ENCODE data around the gene WNK3.
"Not testable (repeated sequence)": the region's sequence is repeated elsewhere in the genome, so short reads cannot be mapped to it uniquely, and the experiment has no call there.

Gene WNK3

GRCh38 chrX:54357414-54358377 is at the start of gene WNK3:
Gene WNK3, minus strand, starts transcription at chrX:54358046.
- peak; percentile 72 for DNase-seq (ENCODE audit: low spot score)

DNA sequence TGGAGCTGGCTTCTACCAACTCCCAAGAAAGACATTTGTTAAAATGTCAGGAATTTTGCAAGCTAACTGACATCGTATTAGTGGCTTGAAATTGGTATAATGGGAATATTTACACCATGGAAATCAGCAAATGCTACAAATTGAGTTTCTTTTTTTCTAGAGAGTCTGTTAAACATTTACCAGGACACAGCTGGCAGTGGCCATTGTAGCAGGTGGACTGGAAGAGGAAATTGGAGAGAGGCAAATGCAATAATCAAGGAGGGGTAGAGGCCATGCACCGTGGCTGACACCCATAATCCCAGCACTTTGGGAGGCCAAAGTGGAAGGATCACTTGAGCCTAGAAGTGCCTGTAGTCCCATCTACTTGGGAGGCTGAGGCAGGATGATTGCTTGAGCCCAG is 49.4 kb upstream of the WNK3 start:
- DNase-seq (ENCODE audit: low spot score): no peak

- DNase-seq (ENCODE audit: low spot score): no peak
Measured at GRCh38 chrX:54397113-54397512, 39.3 kb upstream of the WNK3 start.

- DNase-seq (ENCODE audit: low spot score): no peak
Measured at GRCh38 chrX:54386314-54386713, 28.5 kb upstream of the WNK3 start.

- DNase-seq (ENCODE audit: low spot score): not testable (repeated sequence)
Measured at GRCh38 chrX:54384661-54385060, 26.8 kb upstream of the WNK3 start.

GRCh38 chrX:54359408-54359807 is 1.6 kb upstream of the WNK3 start:
- DNase-seq (ENCODE audit: low spot score): no peak

- peak; percentile 52 for DNase-seq (ENCODE audit: low spot score)
Measured at GRCh38 chrX:54358424-54359211, 772 bp upstream of the WNK3 start.

DNA sequence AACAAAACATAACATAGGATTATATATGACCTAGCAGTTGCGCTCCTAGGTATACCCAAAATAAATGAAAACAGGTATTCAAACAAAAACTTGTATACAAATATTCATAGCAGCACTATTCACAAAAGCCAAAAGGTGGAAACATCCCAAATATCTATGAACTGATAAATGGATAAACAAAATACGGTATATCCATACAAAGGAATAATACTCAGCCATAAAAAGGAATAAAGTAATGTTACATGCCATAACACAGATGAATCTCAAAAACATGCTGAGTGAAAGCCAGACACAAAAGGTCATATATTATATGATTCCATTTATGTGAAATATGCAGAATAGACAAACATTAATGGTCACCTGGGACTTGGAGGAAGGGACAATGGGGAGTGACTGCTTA is 5.2 kb downstream of the WNK3 start:
- DNase-seq (ENCODE audit: low spot score): no peak

DNA sequence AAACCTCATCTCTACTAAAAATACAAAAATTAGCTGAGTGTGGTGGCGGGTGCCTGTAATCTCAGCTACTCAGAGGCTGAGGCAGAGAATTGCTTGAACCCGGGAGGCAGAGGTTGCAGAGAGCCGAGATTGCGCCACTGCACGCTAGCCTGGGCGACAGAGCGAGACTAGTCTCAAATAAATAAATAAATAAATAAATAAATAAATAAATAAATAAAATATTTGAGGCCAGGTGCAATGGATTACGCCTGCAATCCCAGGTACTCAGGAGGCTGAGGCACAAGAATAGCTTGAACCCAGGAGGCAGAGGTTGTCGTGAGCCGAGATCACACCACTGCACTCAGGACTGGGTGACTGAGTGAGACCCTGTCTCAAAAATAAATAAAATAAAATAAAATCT is 20.5 kb downstream of the WNK3 start:
- DNase-seq (ENCODE audit: low spot score): not testable (repeated sequence)

GRCh38 chrX:54325077-54325476 is 32.8 kb downstream of the WNK3 start:
- no peak for DNase-seq (ENCODE audit: low spot score)

DNA sequence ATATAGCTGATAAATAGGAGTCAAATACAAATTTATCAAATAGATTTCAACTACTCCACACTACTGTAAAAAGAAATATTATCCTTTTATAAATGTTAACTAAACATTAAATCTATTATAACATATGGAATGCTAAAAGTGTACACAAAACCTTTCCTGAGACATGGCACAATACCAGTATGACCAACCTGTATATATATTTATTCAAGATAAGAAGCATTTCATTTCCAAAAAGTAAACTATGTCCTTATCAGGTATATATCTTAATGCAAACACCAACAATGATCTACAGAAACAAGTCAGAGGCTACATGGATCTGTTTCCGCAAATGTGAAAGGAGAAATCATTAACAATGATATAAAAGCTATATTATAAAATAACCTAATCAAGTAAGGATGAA is 37.8 kb downstream of the WNK3 start:
- no peak for DNase-seq (ENCODE audit: low spot score)

GRCh38 chrX:54306379-54306778 is 51.5 kb downstream of the WNK3 start:
- no peak for DNase-seq (ENCODE audit: low spot score)

DNA sequence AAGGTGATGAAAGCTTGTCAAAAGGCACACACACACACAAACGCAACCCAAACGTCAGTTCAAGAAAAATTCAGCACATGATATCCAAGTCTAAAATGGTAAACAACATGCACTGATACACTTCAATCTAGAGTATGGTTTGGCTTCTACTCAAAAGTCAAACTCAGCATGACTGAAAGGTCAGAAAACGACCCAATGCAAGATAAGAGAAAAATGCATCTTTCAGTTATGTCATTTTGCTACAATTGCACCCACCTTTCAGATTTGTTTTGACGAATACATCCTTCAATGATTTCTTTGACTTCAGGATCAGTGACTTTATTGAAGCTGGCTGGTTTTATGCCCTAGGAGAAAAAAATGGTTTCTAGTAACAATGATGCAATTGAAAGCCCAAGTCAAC is 56.3 kb downstream of the WNK3 start:
- no peak for DNase-seq (ENCODE audit: low spot score)

GRCh38 chrX:54294306-54294705 is 63.5 kb downstream of the WNK3 start:
- DNase-seq (ENCODE audit: low spot score): no peak

GRCh38 chrX:54292755-54293154 is 65.1 kb downstream of the WNK3 start:
- no peak for DNase-seq (ENCODE audit: low spot score)

DNA sequence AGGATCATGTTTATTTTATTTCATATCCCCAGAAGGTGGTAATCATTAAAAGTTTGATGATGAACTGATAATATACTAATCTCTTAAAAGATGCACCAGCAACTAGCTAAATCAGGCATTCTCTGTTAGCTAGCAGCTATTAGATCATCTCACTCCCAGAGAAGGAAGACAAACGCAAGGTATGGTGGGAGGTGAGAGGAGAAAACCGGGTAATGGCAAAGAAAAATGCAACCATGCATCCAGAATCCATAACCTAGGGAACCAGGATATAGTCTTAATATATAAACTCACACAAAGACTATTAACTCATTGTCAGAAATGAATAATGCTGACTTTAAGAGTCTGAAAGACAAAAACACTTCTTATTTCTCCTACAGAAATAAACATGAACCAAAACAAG is 66.1 kb downstream of the WNK3 start:
- DNase-seq (ENCODE audit: low spot score): no peak

DNA sequence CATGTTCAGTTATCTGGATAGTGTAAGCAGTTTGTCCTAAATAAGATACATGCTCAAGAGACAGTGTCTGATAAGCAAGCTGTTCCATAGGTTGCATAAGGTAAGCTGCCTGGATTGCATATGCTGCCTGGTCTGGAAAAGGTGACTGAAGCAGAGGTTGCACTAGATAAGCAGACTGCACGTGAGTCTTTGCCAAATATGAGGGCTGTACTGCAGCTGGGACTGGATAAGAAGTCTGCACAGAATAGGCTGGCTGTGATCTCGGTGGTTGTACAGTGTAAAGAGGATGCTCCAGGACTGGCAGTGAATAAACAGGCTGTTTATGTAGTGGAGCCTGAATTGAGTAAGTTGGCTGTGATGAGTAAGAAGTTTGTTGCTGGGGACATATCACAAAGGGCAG is 68.9 kb downstream of the WNK3 start:
- no peak for DNase-seq (ENCODE audit: low spot score)

DNA sequence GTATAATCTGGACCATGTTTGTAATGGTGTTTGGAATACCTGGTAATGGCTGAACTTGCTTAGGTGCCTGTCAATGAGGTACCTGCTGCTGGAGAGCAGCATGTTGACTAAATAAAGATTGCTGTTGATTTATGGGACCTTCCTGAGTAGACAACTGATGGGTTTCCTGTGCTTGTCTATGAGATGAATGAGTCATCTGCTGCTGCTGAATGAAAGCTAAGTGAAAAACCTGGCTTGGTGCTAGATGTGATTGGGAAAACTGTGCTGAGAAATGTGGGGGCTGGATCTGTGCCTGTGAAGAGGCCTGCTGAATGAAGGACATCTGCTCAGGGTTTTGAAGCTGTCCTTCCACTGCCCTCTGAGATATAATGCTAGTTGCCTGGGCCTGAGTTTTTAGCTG is 69.6 kb downstream of the WNK3 start:
- DNase-seq (ENCODE audit: low spot score): no peak

DNA sequence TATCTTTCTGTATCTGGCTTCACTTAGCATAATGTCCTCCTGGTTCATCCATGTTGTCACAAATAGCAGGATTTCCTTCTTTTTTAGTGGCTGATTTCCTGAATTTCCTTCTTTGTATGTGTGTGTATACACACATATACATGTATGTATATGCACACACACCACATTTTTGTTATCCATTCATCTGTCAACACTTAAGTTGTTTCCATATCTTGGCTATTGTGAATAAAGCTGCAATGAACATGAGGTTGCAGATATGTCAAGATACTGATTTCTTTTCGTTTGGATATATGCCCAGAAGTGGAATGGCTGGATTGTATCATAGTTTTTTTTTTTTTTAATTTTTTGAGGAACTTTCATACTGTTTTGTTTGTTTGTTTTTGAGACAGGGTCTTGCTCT is 76.2 kb downstream of the WNK3 start:
- no peak for DNase-seq (ENCODE audit: low spot score)

DNA sequence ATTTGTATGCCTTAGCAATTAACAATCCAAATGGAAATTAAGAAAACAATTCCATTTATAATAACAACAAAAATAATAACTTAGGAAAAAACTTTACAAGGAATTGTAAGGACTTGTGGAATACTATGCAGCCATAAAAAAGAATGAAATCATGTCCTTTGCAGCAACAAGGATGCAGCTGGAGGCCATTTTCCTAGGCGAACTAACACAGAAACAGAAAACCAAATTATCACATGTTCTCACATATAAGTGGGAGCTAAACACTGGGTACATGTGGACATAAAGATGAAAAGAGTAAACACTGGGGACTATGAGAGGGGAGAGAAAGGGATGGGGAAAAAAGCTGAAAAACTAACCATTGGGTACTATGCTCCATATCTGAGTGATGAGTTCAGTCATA is 77.4 kb downstream of the WNK3 start:
- DNase-seq (ENCODE audit: low spot score): no peak

DNA sequence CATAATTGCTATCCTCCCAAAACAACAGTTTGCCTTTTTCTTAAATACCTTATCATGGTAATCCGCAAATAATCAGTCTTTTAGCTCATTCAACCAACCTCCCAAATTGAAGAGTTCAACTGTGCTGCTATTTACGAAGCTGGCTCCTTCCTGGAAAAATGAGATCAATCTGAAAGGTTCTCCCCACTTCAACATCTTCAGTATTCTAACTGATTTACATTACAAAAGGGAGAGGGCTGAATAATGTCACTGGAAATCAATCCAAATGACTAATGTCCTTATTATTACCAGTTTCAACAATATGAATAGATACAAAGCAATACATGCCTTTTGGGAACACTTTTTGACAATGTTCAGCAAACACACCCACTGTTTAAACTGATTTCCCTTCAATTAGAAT is 86.2 kb downstream of the WNK3 start:
- no peak for DNase-seq (ENCODE audit: low spot score)

DNA sequence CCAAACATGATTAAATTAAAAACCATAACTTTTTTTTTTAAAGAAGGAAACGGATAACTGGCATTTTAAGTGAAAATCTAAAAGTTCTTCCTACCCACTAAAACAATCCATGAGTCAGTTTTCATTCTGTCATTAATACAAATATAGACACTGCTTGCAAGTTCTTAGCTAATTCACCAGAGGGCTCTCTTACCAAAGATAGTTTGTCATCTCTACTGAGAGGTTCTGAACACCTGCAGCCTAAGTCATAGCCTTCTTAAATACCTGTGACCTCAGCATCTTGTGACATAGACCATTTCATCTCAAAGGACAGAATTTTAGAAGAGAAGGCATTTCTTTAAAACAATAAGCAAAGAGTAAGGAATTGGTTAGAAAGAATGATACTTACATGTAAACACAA is 109.5 kb downstream of the WNK3 start:
- DNase-seq (ENCODE audit: low spot score): peak; percentile 59

DNA sequence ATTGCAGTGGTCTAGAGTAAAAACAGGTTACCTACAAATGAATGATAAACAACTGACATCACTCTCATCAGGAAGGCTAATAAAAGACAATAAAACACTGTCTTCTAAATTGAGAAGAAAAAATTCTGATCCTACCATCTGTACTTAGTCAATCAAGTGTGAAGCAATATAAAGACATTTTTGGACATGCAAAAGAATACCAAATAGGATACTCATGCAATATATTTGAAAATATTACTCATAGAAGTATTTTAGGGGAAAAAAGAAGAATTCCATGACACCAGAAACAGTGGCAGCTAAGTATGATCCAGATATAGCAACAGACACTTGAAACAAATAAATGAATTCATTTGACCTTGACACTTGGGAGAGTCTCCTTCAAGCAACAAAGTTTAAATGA is 111.0 kb downstream of the WNK3 start:
- DNase-seq (ENCODE audit: low spot score): no peak

Measured in kidney tubule cell (primary cell).